Testis (tissue), 2 donors: Measurements from ENCODE around the gene RAD18.

ENCODE experiments used
- CTCF ChIP-seq, 3 experiments: fragments of 450-650 bp in 2 of 3; fragments of 200-600 bp in 1 of 3; sonication (generic) in 1 of 3; IDR thresholded peaks; one replicate each; pipeline ENCODE4 v1.5.1; 2016 to 2019; ENCODE audit warnings: antibody characterized with exemption in 3 of 3, mild to moderate bottlenecking in 2 of 3, moderate library complexity in 1 of 3
- POLR2A ChIP-seq: fragments of 450-650 bp; IDR thresholded peaks from one replicate; pipeline ENCODE4 v1.6.1; 2017; ENCODE audit warnings: antibody characterized with exemption, mild to moderate bottlenecking, moderate library complexity

- TF ChIP-seq CTCF (IDR thresholded peaks at IDR 0.05) (no peak), POLR2A (no peak)
These were observed 108.6 kb downstream of the RAD18 start for GRCh38 chr3:8854656-8855055.
